GM21367 (cell line): ENCODE results near the gene PCSK1.
A peak's percentile ranks its signal among the peaks of the same experiment; 100 is the strongest.
"Not testable (repeated sequence)": the region's sequence is repeated elsewhere in the genome, so short reads cannot be mapped to it uniquely, and the experiment has no call there.

Source experiments
- ATAC-seq: cut with Tn5 transposase; IDR thresholded peaks from one replicate; pipeline ENCODE4 v1.9.1; 2021; ENCODE audit not compliant: unreplicated experiment

The PCSK1 gene

GRCh38 chr5:96374653-96375052 is 58.4 kb downstream of the PCSK1 start:
- ATAC-seq, result no peak

- no peak for ATAC-seq
Observed at GRCh38 chr5:96373381-96373733, 59.7 kb downstream of the PCSK1 start.

GRCh38 chr5:96372726-96373380 is 60.2 kb downstream of the PCSK1 start:
- no peak for ATAC-seq

- ATAC-seq, result no peak
Observed at GRCh38 chr5:96370976-96371375, 62.1 kb downstream of the PCSK1 start.

- not testable (repeated sequence) for ATAC-seq
Observed at GRCh38 chr5:96367337-96367736, 65.7 kb downstream of the PCSK1 start.

GRCh38 chr5:96354237-96354636 is 78.8 kb downstream of the PCSK1 start:
- ATAC-seq, result no peak

- no peak for ATAC-seq
Observed at GRCh38 chr5:96353220-96353619, 79.8 kb downstream of the PCSK1 start.

- ATAC-seq, result no peak
Observed at GRCh38 chr5:96350678-96351077, 82.4 kb downstream of the PCSK1 start.

- ATAC-seq, result no peak
Observed at GRCh38 chr5:96348536-96348935, 84.5 kb downstream of the PCSK1 start.

GRCh38 chr5:96347502-96348292 is 85.4 kb downstream of the PCSK1 start:
- no peak for ATAC-seq

- peak; percentile 87 for ATAC-seq
Observed at GRCh38 chr5:96344678-96345577, 88.1 kb downstream of the PCSK1 start.

- no peak for ATAC-seq
Observed at GRCh38 chr5:96343094-96343493, 90.0 kb downstream of the PCSK1 start.

- ATAC-seq, result no peak
Observed at GRCh38 chr5:96342581-96342980, 90.5 kb downstream of the PCSK1 start.
